CD4-positive, alpha-beta T cell treated with Interleukin-6 for 4 hours (primary cell): ENCODE results near the gene CCDC146.
"Not testable (repeated sequence)": the region's sequence is repeated elsewhere in the genome, so short reads cannot be mapped to it uniquely, and the experiment has no call there.

Source experiments
- DNase-seq: peaks from one replicate; pipeline ENCODE4 v3.0.0-alpha.2; 2020; ENCODE audit warnings: mixed read lengths

The CCDC146 gene

GRCh38 chr7:77154917-77155464, 32.6 kb downstream of the CCDC146 start:
- DNase-seq, result not testable (repeated sequence)

- DNase-seq, result not testable (repeated sequence)
These were observed 33.4 kb downstream of the CCDC146 start for GRCh38 chr7:77155601-77156377.

- not testable (repeated sequence) for DNase-seq
These were observed 34.6 kb downstream of the CCDC146 start for GRCh38 chr7:77157034-77157433.

- no peak for DNase-seq
These were observed 35.0 kb downstream of the CCDC146 start for GRCh38 chr7:77157446-77157845.

- DNase-seq, result not testable (repeated sequence)
These were observed 48.7 kb downstream of the CCDC146 start for GRCh38 chr7:77171073-77171472.

GRCh38 chr7:77172437-77173172, 50.2 kb downstream of the CCDC146 start:
- DNase-seq, result not testable (repeated sequence)

GRCh38 chr7:77174418-77174817, 52.0 kb downstream of the CCDC146 start:
- not testable (repeated sequence) for DNase-seq

- DNase-seq, result not testable (repeated sequence)
These were observed 52.9 kb downstream of the CCDC146 start for GRCh38 chr7:77175274-77175800.

- not testable (repeated sequence) for DNase-seq
These were observed 55.0 kb downstream of the CCDC146 start for GRCh38 chr7:77177321-77177904.

GRCh38 chr7:77178024-77178423, 55.6 kb downstream of the CCDC146 start:
- DNase-seq, result not testable (repeated sequence)

GRCh38 chr7:77181015-77181595, 58.7 kb downstream of the CCDC146 start:
- DNase-seq, result no peak

GRCh38 chr7:77181734-77182133, 59.3 kb downstream of the CCDC146 start:
- DNase-seq, result no peak

- DNase-seq, result no peak
These were observed 59.8 kb downstream of the CCDC146 start for GRCh38 chr7:77182261-77182660.

- no peak for DNase-seq
These were observed 62.0 kb downstream of the CCDC146 start for GRCh38 chr7:77184463-77184862.

- DNase-seq, result no peak
These were observed 62.6 kb downstream of the CCDC146 start for GRCh38 chr7:77184990-77185389.

- DNase-seq, result no peak
These were observed 63.5 kb downstream of the CCDC146 start for GRCh38 chr7:77185866-77186265.

- no peak for DNase-seq
These were observed 66.5 kb downstream of the CCDC146 start for GRCh38 chr7:77188731-77189437.

GRCh38 chr7:77197141-77197540, 74.7 kb downstream of the CCDC146 start:
- no peak for DNase-seq

GRCh38 chr7:77199013-77199966, 76.9 kb downstream of the CCDC146 start, which contains the start of gene FGL2:
Gene FGL2, minus strand, starts transcription at chr7:77199819. Its CDS starts 26 bp downstream, at chr7:77199793.
- peak; percentile 50 for DNase-seq

GRCh38 chr7:77200542-77200941, 78.1 kb downstream of the CCDC146 start:
- DNase-seq, result no peak
